A673 (cell line): Measurements from ENCODE around the gene DEFB131A.
"Not testable (repeated sequence)": the region's sequence is repeated elsewhere in the genome, so short reads cannot be mapped to it uniquely, and the experiment has no call there.

Source experiments
- EZH2 ChIP-seq: fragments of 200-600 bp; sonication (generic); IDR thresholded peaks from 2 replicates; pipeline ENCODE4 v1.6.1; 2017; ENCODE audit warnings: borderline replicate concordance, low read depth, mild to moderate bottlenecking, mixed read lengths, antibody characterized with exemption, low read length; ENCODE audit not compliant: poor library complexity, severe bottlenecking
- TF ChIP-seq, protein P1 (sequence below): fragments of 300-800, 200-600 bp; sonication (generic); conservative IDR thresholded peaks from 2 replicates; pipeline ENCODE4 v1.5.1; 2017; ENCODE audit warnings: low read depth, mild to moderate bottlenecking, antibody characterized with exemption, low read length, moderate library complexity, mixed read lengths

DNA sequence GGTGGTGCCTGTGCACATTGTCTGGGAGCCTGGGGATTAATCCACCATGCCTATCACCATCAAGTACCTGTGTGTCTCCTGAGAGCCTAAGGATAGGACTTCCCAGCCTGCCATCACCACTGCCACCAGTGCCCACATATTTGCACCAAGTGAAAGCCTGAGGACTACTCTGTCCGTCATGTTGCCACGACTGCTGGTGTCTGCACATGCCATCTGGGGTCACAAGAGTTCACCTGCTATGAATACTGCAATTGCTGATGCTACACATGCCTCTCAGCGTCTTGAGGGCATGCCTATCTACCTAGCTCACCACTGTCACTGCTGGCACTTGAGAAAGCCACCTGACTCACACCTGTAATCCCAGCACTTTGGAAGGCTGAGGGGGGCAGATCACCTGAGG is 37.7 kb upstream of the DEFB131A start:
- not testable (repeated sequence) for TF ChIP-seq EZH2
- TF ChIP-seq, protein P1, sequence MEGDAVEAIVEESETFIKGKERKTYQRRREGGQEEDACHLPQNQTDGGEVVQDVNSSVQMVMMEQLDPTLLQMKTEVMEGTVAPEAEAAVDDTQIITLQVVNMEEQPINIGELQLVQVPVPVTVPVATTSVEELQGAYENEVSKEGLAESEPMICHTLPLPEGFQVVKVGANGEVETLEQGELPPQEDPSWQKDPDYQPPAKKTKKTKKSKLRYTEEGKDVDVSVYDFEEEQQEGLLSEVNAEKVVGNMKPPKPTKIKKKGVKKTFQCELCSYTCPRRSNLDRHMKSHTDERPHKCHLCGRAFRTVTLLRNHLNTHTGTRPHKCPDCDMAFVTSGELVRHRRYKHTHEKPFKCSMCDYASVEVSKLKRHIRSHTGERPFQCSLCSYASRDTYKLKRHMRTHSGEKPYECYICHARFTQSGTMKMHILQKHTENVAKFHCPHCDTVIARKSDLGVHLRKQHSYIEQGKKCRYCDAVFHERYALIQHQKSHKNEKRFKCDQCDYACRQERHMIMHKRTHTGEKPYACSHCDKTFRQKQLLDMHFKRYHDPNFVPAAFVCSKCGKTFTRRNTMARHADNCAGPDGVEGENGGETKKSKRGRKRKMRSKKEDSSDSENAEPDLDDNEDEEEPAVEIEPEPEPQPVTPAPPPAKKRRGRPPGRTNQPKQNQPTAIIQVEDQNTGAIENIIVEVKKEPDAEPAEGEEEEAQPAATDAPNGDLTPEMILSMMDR, result not testable (repeated sequence)
